Daoy (cell line): Measurements from ENCODE around the gene MARCHF6. TPM values are rescaled to one million over a fixed set of nuclear protein-coding genes. Genes with fewer than 3 reads are reported as not detected.
"Not testable (repeated sequence)": the region's sequence is repeated elsewhere in the genome, so short reads cannot be mapped to it uniquely, and the experiment has no call there.

Experiments used
- DNase-seq: peaks from one replicate; pipeline ENCODE4 v3.0.0-alpha.2; 2015; ENCODE audit warnings: low read depth
- total RNA-seq: library from RNA; depleted of rRNA; stranded (reverse); fragments of >200 nt; shearing (Covaris generic); gene quantifications from 2 replicates; pipeline ENCODE4 v1.2.3, GENCODE V29; 2014

Gene MARCHF6
- total RNA-seq, 1 experiment from 2014 or later = 23.2 TPM

- no peak for DNase-seq
These were observed 28.8 kb upstream of the MARCHF6 start for GRCh38 chr5:10324518-10325370.

- DNase-seq = peak; percentile 73
These were observed 25.2 kb upstream of the MARCHF6 start for GRCh38 chr5:10328323-10328722.

GRCh38 chr5:10329446-10329819, 24.1 kb upstream of the MARCHF6 start:
- no peak for DNase-seq

GRCh38 chr5:10329820-10330481, 23.5 kb upstream of the MARCHF6 start:
- peak; percentile 50 for DNase-seq

- DNase-seq = no peak
These were observed 22.8 kb upstream of the MARCHF6 start for GRCh38 chr5:10330511-10331230.

GRCh38 chr5:10331341-10331796, 22.1 kb upstream of the MARCHF6 start:
- DNase-seq = peak; percentile 39

GRCh38 chr5:10332301-10332700, 21.2 kb upstream of the MARCHF6 start:
- no peak for DNase-seq

GRCh38 chr5:10333154-10334006, 20.1 kb upstream of the MARCHF6 start:
- peak; percentile 38 for DNase-seq

- DNase-seq = no peak
These were observed 18.7 kb upstream of the MARCHF6 start for GRCh38 chr5:10334831-10335230.

GRCh38 chr5:10335711-10336470, 17.6 kb upstream of the MARCHF6 start:
- DNase-seq = no peak

- DNase-seq = no peak
These were observed 16.4 kb upstream of the MARCHF6 start for GRCh38 chr5:10337107-10337506.

GRCh38 chr5:10337986-10338385, 15.5 kb upstream of the MARCHF6 start:
- no peak for DNase-seq

- no peak for DNase-seq
These were observed 14.8 kb upstream of the MARCHF6 start for GRCh38 chr5:10338686-10339057.

GRCh38 chr5:10339058-10339811, 14.3 kb upstream of the MARCHF6 start:
- DNase-seq = no peak

- no peak for DNase-seq
These were observed 13.5 kb upstream of the MARCHF6 start for GRCh38 chr5:10339958-10340357.

GRCh38 chr5:10343486-10343885, 10.0 kb upstream of the MARCHF6 start:
- no peak for DNase-seq

GRCh38 chr5:10344461-10345106, 8.9 kb upstream of the MARCHF6 start:
- DNase-seq = not testable (repeated sequence)

- no peak for DNase-seq
These were observed 5.2 kb upstream of the MARCHF6 start for GRCh38 chr5:10348258-10348657.

- DNase-seq = peak; percentile 59
These were observed 2.1 kb upstream of the MARCHF6 start for GRCh38 chr5:10351199-10351905.
